Neural progenitor cell (in vitro differentiated cells): ENCODE measurements around the gene PLA1A. TPM values are rescaled to one million over a fixed set of nuclear protein-coding genes. Genes with fewer than 3 reads are reported as not detected.

Experiments used
- total RNA-seq: library from RNA; depleted of rRNA; stranded (reverse); fragments of >200 nt; gene quantifications from 2 replicates; pipeline ENCODE4 v1.2.3, GENCODE V29; 2015; ENCODE audit warnings: low replicate concordance

PLA1A gene
- total RNA-seq, 1 donor from 2014 or later, result not detected

Other genes starting within 250 kb of the PLA1A start
- gene TMEM39A, start 134.3 kb upstream of the PLA1A start, total RNA-seq, result 41.2 and 43.0 TPM in 2 replicates
- 19.7 and 20.1 TPM in 2 replicates for gene POGLUT1, start 128.9 kb upstream of the PLA1A start, total RNA-seq
- 66.0 and 91.7 TPM in 2 replicates for gene TIMMDC1, start 99.3 kb upstream of the PLA1A start, total RNA-seq
- gene CD80, start 38.3 kb upstream of the PLA1A start, total RNA-seq, result 0.30 TPM in 1 of 2 replicates, not detected in the other
- 0.77 and 1.4 TPM in 2 replicates for gene ADPRH, start 18.4 kb upstream of the PLA1A start, total RNA-seq
- 0.95 and 1.5 TPM in 2 replicates for gene POPDC2, start 62.7 kb downstream of the PLA1A start, total RNA-seq
- gene COX17, start 79.5 kb downstream of the PLA1A start, total RNA-seq, result 20.9 and 23.6 TPM in 2 replicates
- 11.9 and 19.9 TPM in 2 replicates for gene CFAP91, start 105.1 kb downstream of the PLA1A start, total RNA-seq
- gene NR1I2, start 184.2 kb downstream of the PLA1A start, total RNA-seq, result 0.22 and 0.69 TPM in 2 replicates